Measurements from ENCODE around the gene RASA3.

- TF ChIP-seq POLR2AphosphoS5 (IDR thresholded peaks at IDR 0.05; ENCODE audit: low read depth, low read length) (no peak), SP1 (IDR thresholded peaks at IDR 0.05; ENCODE audit: low read depth, low read length) (no peak), TEAD4 (IDR thresholded peaks at IDR 0.05; ENCODE audit: low read depth, low read length) (no peak), CHD2 (IDR thresholded peaks at IDR 0.05; ENCODE audit: low read length) (no peak), NANOG (IDR thresholded peaks at IDR 0.05; ENCODE audit: insufficient read depth, low read depth, low read length, poor library complexity, severe bottlenecking) (no peak), GABPA (IDR thresholded peaks at IDR 0.05; ENCODE audit: borderline replicate concordance, insufficient read depth, low read length) (no peak), EZH2 (IDR thresholded peaks at IDR 0.05; ENCODE audit: low read depth, low read length, severe bottlenecking) (no peak), POLR2A (IDR thresholded peaks at IDR 0.05; ENCODE audit: control extremely low read depth in 1 of 2, low read depth in 2 of 2, low read length in 2 of 2) (no peak), HDAC6 (IDR thresholded peaks at IDR 0.05; ENCODE audit: low read depth, low read length) (no peak), CTCF (IDR thresholded peaks at IDR 0.05; ENCODE audit: control extremely low read depth in 1 of 3, insufficient read depth in 1 of 3, low read depth in 1 of 3, low read length in 3 of 3) (no peak)
Observed at GRCh38 chr13:114123448-114123847, 9.0 kb downstream of the RASA3 start.
